NCI-H460 (cell line): ENCODE measurements around the gene CCNF. TPM values are rescaled to one million over a fixed set of nuclear protein-coding genes. Genes with fewer than 3 reads are reported as not detected.

Source experiments
- DNase-seq: peaks from one replicate; pipeline ENCODE4 v3.0.0-alpha.2; 2016; ENCODE audit warnings: low read depth; ENCODE audit errors: extremely low read depth
- total RNA-seq: library from RNA; depleted of rRNA; stranded (reverse); fragments of >200 nt; shearing (Covaris generic); gene quantifications from 2 replicates; pipeline ENCODE4 v1.2.3, GENCODE V29; 2014

The CCNF gene
- total RNA-seq, 1 experiment from 2014 or later = 22.1 TPM

DNA sequence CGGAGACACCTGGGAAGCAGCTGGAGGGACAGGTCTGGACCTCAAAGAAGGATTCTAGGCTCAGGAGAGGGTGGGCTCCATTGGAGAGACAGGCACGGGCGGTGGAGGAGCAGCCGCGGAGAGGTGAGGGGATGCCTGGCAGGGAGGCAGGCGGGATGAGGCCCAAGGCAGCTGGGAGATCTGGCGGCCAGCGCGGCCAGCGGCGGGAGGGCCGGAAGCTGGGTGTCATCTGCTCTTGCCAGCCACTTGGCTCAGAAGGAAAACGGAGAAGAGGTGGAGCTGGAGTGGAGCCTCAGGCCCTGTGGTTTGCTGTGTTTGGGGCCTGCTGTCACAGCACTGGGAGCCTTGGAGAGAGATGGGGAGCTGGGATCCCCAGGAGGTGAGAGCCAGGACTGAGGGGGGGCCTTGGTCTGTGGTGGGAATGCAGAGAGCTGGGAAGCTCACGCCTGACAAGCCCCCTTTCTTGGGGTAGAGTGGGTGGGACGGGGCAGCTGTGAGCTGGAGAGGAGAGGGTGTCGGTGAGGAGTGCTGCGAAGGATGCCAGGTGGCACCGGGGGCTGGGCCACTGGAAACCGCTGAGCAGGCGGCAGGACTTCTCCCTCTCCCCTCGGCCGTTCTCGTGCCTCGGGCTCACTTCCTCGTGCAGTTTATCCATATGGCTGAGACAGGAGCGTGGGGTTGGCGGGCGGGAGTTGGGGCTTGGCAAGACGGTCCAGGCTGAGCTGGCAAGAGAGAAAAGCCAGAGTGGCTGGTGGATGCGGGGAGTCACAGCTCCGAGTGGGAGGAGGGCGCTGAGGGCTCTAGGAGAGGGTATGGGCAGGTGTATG, 53.7 kb downstream of the CCNF start:
- DNase-seq = no peak

- DNase-seq = no peak
Measured at GRCh38 chr16:2483939-2484897, 55.0 kb downstream of the CCNF start.

DNA sequence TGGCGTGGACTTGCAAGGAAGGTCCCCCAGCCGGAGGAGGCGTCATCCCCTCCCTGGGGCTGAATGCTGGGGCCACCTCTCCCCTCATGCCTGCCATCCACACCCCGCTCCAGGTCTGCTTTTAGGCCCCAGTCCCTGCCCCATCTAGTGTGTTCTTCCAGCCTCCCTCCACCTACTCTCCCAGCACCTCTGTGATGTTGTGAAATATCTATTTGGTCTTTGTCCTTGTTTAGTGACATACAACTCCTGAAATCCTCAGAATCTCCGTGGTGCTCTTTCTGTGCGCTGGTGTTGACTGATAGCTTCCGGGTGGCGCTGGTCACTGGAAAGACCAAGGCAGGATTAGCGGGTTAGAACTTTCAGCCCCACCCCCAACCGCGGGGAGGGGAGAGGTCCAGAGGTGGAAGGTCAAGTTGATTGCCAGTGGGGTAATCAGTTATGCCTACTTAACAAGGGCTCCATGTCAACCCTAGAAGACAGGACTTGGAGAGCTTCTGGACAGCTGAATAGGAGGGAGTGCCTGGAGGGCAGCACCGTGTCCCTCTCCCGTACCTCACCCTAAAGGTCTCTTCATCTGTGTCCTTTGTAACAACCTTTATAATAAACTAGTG, 55.8 kb downstream of the CCNF start:
- DNase-seq = no peak

GRCh38 chr16:2485811-2486507, 56.7 kb downstream of the CCNF start:
- DNase-seq = no peak

DNA sequence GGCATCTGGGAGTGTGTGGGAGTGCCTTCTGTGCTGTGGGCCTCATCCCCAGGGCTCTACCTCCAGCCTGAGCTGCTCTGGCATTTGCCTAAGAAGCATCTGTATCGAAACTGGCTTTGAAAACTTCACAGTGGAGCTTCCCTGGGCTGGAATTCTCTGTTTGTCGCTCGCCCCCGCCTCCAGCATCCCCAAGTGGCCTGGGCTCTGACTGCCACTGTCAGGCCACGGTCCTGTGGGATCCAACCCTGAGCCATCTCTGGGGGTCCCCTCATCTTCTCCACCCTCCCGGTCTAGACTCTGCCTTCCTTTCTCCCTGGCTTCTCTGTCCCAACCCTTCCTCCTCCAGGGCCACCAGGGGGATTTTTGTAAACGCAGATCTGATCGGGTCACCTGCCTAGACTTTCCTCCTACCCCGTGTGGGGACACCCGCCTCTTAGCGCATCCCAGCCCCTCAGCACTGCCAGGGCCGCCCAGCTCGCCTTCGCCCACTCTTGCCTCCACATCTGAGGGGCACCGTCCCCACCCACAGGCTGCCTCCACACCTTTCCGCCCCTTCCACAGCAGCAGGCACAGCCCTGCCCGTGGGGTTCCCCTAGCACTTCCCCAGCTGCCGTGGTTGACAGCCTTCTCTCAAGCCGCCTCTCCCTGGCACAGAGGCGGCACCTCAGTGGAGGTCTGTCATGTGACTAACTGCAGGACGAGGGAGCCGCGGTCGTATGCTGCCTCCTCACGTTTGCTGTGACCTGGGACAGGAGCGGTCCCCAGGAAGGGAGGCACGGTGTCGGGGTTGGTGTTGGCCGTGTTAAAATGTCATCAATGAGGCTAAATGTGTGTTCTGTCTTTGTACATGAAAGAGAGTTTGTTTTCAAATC, 57.6 kb downstream of the CCNF start:
- DNase-seq = no peak

DNA sequence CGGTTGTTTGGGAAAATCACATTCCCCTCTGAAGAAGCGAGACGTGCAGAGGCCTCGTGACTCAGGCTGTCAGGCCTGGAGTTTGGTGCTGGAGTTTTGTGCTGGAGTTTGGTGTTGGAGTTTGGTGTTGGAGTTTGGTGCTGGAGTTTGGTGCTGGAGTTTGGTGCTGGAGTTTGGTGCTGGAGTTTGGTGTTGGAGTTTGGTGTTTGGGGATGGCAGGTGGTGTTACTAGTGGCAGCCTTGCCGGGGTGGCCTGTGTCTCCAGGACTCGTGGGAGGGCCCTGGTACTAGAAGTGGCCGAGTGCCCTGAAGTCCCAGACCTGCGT, 58.2 kb downstream of the CCNF start:
- no peak for DNase-seq

- no peak for DNase-seq
Measured at GRCh38 chr16:2487903-2488531, 58.8 kb downstream of the CCNF start.

DNA sequence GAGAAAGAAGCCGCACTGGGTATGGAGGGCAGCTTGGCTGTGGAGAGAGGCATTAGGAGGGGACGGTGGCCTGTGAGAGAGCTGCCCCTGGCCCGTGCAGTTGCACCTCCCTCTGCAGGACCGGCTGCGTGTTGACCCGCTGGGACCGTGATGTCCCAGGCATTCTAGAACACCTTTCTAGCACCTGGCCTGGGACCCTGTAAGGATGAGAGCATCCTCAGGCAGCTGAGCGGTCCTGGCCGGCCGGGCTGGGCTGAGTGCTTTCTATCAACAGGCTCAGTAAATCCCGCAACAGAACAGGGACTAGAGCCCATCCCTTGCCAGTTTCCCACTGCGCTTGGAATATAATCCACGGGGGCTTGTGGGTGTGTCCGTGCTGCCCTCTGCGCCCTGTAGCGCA, 60.3 kb downstream of the CCNF start:
- no peak for DNase-seq

GRCh38 chr16:2490190-2491105, 61.2 kb downstream of the CCNF start:
- DNase-seq = no peak

- no peak for DNase-seq
Measured at GRCh38 chr16:2492292-2492691, 63.0 kb downstream of the CCNF start.

- no peak for DNase-seq
Measured at GRCh38 chr16:2493605-2494004, 64.4 kb downstream of the CCNF start.

DNA sequence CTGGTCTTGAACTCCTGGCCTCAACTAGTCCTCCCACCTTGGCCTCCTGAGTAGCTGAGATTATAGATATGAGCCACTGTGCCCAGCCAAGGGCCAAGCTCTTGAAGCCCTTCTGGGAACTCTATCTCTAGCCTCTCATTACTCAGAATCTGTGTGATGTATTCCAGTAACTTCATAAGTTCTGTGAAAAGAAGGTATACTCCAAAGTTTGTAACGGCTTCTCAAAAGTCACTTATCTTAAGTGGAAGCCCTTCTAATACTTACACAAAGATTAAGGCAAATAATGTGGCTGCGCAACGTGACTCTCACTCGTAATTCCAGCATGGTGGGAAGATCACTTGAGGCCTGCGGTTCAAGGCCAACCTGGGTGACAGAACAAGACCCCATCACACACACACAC, 65.4 kb downstream of the CCNF start:
- no peak for DNase-seq

- no peak for DNase-seq
Measured at GRCh38 chr16:2495041-2495440, 65.8 kb downstream of the CCNF start.

GRCh38 chr16:2496223-2497115, 67.2 kb downstream of the CCNF start:
- no peak for DNase-seq

DNA sequence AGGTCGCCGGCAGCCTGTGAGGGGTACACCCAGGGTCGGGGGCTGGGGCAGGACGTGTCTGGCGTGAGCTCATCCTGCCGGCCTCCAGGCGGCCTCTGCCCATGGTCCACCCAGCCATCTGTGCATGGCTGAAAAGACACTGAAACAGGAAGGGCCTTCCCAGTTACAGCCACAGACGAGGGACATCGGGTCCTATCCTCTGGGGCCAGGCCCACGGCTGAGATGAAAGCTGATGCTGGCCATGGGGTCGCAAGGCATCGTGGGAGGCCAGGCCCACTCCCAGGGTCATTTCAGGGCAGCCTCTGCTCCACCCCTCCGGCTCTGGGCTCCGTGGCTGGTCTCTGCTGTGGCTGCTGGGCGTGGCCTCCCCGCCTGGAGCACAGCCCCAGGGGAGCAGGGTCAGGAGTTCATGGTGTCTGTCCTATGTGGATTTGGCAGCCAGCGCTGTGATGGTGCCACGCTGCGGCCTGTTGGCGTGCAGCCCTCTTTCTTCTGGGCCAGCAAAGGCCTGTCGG, 67.9 kb downstream of the CCNF start:
- DNase-seq = peak; percentile 30

DNA sequence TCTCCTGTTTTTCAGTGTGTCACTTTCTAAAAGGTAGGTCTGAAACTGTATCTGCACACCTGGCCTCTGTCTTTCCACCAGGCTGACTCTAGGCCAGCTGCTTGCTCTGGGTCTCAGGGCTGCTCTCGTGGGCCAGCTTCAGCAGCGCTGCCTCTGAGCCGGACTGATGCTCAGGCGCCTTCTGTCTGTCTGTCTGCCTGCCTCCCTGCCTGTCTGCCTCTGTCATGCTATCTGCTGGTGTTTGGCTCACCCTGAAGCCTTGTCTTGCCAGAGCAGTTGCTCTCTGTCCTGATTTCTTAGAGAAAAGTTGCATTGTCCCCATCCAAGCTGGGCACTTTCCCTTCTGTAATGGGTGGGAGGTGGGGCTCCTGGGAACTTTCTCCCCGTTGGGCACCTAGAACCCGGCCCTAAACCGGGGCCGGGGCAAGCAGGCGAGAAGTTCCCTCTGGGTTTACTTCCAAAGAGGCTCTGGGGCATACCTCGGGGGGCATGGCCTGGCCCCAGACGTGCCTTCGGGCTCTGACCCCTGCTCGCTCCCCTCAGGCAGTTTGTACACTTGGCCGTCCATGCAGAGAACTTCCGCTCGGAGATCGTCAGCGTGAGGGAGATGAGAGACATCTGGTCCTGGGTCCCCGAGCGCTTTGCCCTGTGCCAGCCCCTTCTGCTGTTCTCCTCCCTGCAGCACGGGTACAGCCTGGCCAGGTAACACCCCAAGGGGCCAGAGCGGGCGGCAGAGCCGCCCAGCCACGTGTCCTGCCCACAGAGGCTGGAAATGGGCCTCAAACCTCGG, 68.6 kb downstream of the CCNF start:
- no peak for DNase-seq
